ENCODE measurements around the gene NDST1.

The NDST1 gene

GRCh38 chr5:150540042-150540441, 32.1 kb downstream of the NDST1 start:
- DNase-seq (ENCODE audit: extremely low read depth, low read depth) = no peak
- H3K4me3 ChIP-seq (replicated peaks; ENCODE audit: low read depth, low read length) = no peak overlapping the region
- TF ChIP-seq, protein P1, sequence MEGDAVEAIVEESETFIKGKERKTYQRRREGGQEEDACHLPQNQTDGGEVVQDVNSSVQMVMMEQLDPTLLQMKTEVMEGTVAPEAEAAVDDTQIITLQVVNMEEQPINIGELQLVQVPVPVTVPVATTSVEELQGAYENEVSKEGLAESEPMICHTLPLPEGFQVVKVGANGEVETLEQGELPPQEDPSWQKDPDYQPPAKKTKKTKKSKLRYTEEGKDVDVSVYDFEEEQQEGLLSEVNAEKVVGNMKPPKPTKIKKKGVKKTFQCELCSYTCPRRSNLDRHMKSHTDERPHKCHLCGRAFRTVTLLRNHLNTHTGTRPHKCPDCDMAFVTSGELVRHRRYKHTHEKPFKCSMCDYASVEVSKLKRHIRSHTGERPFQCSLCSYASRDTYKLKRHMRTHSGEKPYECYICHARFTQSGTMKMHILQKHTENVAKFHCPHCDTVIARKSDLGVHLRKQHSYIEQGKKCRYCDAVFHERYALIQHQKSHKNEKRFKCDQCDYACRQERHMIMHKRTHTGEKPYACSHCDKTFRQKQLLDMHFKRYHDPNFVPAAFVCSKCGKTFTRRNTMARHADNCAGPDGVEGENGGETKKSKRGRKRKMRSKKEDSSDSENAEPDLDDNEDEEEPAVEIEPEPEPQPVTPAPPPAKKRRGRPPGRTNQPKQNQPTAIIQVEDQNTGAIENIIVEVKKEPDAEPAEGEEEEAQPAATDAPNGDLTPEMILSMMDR (IDR thresholded peaks at IDR 0.05; ENCODE audit: low read depth, low read length, missing control alignments) = no peak

DNA sequence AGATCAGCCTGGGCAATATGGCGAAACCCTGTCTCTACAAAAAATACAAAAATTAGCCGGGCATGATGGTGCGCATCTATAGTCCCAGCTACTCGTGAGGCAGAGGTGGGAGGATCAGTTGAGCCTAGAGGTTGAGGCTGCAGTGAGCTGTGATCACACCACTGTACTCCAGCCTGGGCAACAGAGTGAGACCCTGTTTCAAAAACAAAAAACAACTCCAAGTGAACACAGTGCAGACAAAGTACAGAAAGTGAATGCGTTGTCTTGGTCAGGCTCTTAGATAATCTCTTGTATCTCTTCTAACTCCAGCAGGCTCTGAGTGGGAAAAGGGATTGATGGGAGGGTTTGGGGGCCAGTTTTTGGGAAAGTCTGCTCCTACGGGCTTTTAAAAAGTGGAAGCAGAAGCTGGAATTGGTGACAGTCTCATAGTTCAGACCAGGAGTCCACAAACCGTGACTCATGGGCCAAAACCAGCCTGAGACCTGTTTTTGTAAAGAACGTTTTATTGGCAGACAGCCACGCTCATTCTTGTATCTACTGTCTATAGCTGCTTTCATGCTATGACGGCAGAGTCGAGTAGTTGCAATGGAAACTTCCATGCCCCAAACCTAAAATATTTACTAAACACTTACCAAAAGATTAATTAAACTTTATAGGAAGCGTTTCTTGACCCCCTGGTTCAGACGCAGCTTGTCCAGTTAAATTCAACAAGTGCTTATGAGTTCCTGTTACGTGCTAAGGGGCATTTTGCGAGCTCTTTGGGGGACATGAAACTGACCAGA, 32.9 kb downstream of the NDST1 start:
- DNase-seq (ENCODE audit: extremely low read depth, low read depth) = peak; percentile 60
- H3K4me3 ChIP-seq (replicated peaks; ENCODE audit: low read depth, low read length) = no peak overlapping the region
- TF ChIP-seq, protein P1 (IDR thresholded peaks at IDR 0.05; ENCODE audit: low read depth, low read length, missing control alignments) = no peak

DNA sequence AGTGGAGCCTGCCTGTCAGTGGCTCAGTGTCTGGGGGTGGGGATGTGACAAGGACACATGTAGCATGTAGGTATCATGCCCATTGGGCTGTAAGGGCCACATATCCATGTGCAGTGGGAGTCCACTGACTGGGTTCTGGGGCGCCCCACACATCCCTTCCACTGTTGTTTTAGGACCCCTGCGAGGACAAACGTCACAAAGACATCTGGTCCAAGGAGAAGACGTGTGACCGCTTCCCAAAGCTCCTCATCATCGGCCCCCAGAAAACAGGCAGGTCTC, 33.4 kb downstream of the NDST1 start:
- no peak overlapping the region for H3K4me3 ChIP-seq (replicated peaks; ENCODE audit: low read depth, low read length)
- TF ChIP-seq, protein P1 (IDR thresholded peaks at IDR 0.05; ENCODE audit: low read depth, low read length, missing control alignments) = no peak
- DNase-seq (ENCODE audit: extremely low read depth, low read depth) = no peak

- H3K4me3 ChIP-seq (replicated peaks; ENCODE audit: low read depth, low read length) = no peak overlapping the region
- no peak for DNase-seq (ENCODE audit: extremely low read depth, low read depth)
- TF ChIP-seq, protein P1 (IDR thresholded peaks at IDR 0.05; ENCODE audit: low read depth, low read length, missing control alignments) = no peak
Measured at GRCh38 chr5:150541895-150542294, 34.0 kb downstream of the NDST1 start.

- TF ChIP-seq, protein P1 (IDR thresholded peaks at IDR 0.05; ENCODE audit: low read depth, low read length, missing control alignments) = no peak
- H3K4me3 ChIP-seq (replicated peaks; ENCODE audit: low read depth, low read length) = no peak overlapping the region
- no peak for DNase-seq (ENCODE audit: extremely low read depth, low read depth)
Measured at GRCh38 chr5:150542933-150543445, 35.1 kb downstream of the NDST1 start.

DNA sequence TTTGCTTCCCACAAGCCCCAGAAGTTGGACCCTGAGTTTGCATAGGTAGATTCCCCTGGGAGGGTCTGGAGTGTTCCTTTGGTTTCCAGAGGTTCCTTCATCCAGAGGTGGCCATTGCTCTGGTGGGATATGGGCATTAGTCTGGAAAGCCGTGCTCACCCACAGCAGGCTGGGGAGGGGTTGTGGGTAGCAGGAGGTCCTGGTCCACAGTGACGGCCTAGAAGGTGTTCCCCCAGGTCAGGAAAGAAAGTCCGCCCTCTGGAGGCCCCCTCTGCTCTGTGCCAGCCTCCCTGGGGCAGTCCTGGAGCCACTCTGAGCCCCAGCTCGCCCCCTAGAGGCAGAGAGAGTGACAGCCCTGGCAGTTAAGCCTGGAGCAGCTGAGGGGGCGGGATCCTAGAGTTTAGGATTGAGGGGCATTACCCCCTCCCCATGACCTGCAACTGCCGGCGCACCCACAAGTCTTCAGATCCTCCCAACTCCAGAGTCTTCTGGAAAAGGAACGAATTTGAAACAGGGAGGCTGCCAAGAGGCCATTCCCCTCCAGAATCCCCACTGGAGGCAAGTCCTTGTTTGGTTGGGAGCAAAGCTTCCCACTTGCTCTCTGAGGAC, 36.8 kb downstream of the NDST1 start:
- TF ChIP-seq, protein P1 (IDR thresholded peaks at IDR 0.05; ENCODE audit: low read depth, low read length, missing control alignments) = peak; percentile 94
- DNase-seq (ENCODE audit: extremely low read depth, low read depth) = no peak
- H3K4me3 ChIP-seq (replicated peaks; ENCODE audit: low read depth, low read length) = no peak overlapping the region
